ENCODE data around the gene PCDHB10.
"Not testable (repeated sequence)": the region's sequence is repeated elsewhere in the genome, so short reads cannot be mapped to it uniquely, and the experiment has no call there.

Gene PCDHB10

DNA sequence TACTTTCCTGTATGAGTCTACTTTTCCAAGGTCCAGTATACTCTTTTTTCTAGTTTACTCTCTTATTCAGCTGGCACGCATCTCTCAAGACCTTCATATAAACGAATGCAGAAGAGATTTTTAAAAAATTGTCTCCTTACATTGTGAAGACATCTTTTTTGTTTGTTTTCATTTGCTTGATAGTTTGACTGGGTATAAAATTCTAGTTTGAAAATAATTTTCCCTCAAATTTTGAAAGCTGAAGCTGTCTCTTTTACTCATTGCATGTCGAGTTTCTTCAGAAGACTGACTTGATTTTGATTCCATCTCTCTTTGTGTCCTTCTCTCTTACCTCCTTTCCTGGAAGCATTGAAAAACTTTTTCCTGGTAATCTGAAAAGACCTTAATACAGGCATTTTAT, 4.2 kb downstream of the PCDHB10 start:
- Histone ChIP-seq H3K27ac (no peak overlapping the region), H3K36me3 (peaks cover 5% of the 10 kb centered on the region; the same call in 1 of the 2 replicates), H3K4me3 (ENCODE audit: low read depth, low read length) (no peak overlapping the region), H3K9me3 (ENCODE audit: severe bottlenecking) (peaks cover 20% of the 10 kb centered on the region), H3K27me3 (ENCODE audit: insufficient read depth, low read depth, severe bottlenecking) (no peaks in the 10 kb centered on the region)
- DNase-seq: no peak
- TF ChIP-seq, protein P1, sequence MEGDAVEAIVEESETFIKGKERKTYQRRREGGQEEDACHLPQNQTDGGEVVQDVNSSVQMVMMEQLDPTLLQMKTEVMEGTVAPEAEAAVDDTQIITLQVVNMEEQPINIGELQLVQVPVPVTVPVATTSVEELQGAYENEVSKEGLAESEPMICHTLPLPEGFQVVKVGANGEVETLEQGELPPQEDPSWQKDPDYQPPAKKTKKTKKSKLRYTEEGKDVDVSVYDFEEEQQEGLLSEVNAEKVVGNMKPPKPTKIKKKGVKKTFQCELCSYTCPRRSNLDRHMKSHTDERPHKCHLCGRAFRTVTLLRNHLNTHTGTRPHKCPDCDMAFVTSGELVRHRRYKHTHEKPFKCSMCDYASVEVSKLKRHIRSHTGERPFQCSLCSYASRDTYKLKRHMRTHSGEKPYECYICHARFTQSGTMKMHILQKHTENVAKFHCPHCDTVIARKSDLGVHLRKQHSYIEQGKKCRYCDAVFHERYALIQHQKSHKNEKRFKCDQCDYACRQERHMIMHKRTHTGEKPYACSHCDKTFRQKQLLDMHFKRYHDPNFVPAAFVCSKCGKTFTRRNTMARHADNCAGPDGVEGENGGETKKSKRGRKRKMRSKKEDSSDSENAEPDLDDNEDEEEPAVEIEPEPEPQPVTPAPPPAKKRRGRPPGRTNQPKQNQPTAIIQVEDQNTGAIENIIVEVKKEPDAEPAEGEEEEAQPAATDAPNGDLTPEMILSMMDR (IDR thresholded peaks at IDR 0.05; ENCODE audit: low read depth, low read length): no peak

DNA sequence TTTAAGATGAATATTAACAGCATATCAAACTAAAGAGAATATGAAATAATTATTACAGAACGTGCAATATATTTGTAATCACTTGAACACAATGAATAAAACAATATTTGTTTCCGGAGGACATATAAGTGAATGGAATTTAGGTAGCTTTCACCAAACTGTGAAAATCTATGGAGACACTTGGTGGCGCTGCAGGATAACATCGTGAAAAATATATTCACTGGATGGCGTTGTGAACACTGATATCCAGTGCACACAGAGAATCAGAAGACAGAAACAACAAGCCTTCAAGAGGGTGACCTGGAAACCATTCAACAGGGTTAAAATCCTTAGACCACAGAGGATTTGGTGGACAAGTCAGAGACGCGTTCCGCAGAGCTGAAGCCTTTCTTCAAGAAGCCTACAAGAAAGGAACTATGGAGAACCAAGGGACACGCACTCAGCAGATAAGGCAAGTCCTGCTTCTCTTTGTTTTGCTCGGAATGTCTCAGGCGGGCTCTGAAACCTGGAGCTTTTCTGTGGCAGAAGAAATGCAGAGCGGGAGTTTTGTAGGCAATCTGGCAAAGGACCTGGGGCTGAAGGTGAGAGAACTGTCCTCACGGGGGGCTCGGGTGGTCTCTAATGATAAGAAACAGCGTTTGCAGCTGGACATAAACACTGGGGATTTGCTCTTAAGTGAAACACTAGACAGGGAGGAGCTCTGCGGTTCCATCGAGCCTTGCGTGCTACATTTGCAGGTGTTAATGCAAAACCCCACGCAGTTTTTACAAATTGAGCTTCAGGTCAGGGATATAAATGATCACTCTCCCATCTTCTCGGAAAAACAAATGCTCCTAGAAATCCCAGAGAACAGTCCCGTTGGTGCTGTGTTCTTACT, 7.4 kb downstream of the PCDHB10 start, which contains the start of gene PCDHB11:
Gene PCDHB11 (plus strand): TSS at position 269 of the 877 bp plus-strand sequence. CDS start 148 bp downstream, at position 417.
- peak; percentile 69 for DNase-seq
- peak within 1 kb of the TSS; percentile 77 for H3K4me3 ChIP-seq (ENCODE audit: low read depth, low read length)
- peaks cover 18% of the 10 kb centered on the region for H3K36me3 ChIP-seq
- TF ChIP-seq, protein P1 (IDR thresholded peaks at IDR 0.05; ENCODE audit: low read depth, low read length): peak; percentile 49
- H3K27me3 ChIP-seq (ENCODE audit: insufficient read depth, low read depth, severe bottlenecking): no peaks in the 10 kb centered on the region
- peaks cover 22% of the 10 kb centered on the region for H3K9me3 ChIP-seq (ENCODE audit: severe bottlenecking)
- peak within 1 kb of the TSS; percentile 82 for H3K27ac ChIP-seq

DNA sequence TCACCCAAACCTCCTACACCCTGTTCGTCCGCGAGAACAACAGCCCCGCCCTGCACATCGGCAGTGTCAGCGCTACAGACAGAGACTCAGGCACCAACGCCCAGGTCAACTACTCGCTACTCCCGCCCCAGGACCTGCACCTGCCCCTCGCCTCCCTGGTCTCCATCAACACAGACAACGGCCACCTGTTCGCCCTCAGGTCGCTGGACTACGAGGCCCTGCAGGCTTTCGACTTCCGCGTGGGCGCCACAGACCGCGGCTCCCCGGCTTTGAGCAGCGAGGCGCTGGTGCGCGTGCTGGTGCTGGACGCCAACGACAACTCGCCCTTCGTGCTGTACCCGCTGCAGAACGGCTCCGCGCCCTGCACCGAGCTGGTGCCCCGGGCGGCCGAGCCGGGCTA, 9.0 kb downstream of the PCDHB10 start:
- H3K27ac ChIP-seq; H3K4me3 ChIP-seq (ENCODE audit: low read depth, low read length); DNase-seq; H3K27me3 ChIP-seq (ENCODE audit: insufficient read depth, low read depth, severe bottlenecking): not testable (repeated sequence)
- peaks cover 18% of the 10 kb centered on the region for H3K36me3 ChIP-seq
- peaks cover 22% of the 10 kb centered on the region for H3K9me3 ChIP-seq (ENCODE audit: severe bottlenecking)

DNA sequence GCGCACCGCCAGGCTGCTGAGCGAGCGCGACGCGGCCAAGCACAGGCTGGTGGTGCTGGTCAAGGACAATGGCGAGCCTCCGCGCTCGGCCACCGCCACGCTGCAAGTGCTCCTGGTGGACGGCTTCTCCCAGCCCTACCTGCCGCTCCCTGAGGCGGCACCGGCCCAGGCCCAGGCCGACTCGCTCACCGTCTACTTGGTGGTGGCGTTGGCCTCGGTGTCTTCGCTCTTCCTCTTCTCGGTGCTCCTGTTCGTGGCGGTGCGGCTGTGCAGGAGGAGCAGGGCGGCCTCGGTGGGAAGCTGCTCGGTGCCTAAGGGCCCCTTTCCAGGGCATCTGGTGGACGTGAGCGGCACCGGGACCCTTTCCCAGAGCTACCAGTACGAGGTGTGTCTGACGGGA, 9.5 kb downstream of the PCDHB10 start:
- DNase-seq; H3K27me3 ChIP-seq (ENCODE audit: insufficient read depth, low read depth, severe bottlenecking); H3K4me3 ChIP-seq (ENCODE audit: low read depth, low read length); H3K27ac ChIP-seq: not testable (repeated sequence)
- H3K9me3 ChIP-seq (ENCODE audit: severe bottlenecking): peaks cover 16% of the 10 kb centered on the region
- H3K36me3 ChIP-seq: peaks cover 18% of the 10 kb centered on the region

DNA sequence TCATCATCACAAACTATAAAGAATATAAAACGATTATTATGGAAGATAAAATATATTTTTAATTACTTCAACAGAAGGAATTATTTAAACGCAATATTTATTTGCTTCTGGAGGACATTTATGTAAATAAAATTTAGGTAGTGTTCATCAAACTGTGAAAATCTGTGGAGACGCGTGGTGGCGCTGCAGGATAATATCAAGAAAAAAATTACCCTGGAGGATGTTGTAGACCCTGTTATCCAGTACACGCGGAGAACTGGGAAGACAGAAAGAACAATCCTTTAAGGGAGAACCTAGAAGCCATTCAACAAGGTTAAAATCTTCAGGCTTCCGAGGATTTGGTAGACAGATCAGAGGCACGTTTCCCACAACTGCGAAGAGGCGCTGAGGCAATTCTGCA, 16.3 kb downstream of the PCDHB10 start, which contains the start of gene PCDHB12:
Gene PCDHB12 (plus strand): TSS at position 242 of the 400 bp plus-strand sequence. CDS start 189 bp downstream, outside the sequence.
- H3K27me3 ChIP-seq (ENCODE audit: insufficient read depth, low read depth, severe bottlenecking): no peaks in the 10 kb centered on the region
- no peak for DNase-seq
- peaks cover 5% of the 10 kb centered on the region for H3K36me3 ChIP-seq
- H3K4me3 ChIP-seq (ENCODE audit: low read depth, low read length): no peak within 1 kb of the TSS
- H3K27ac ChIP-seq: no peak within 1 kb of the TSS
- H3K9me3 ChIP-seq (ENCODE audit: severe bottlenecking): no peaks in the 10 kb centered on the region
- TF ChIP-seq, protein P1 (IDR thresholded peaks at IDR 0.05; ENCODE audit: low read depth, low read length): no peak

DNA sequence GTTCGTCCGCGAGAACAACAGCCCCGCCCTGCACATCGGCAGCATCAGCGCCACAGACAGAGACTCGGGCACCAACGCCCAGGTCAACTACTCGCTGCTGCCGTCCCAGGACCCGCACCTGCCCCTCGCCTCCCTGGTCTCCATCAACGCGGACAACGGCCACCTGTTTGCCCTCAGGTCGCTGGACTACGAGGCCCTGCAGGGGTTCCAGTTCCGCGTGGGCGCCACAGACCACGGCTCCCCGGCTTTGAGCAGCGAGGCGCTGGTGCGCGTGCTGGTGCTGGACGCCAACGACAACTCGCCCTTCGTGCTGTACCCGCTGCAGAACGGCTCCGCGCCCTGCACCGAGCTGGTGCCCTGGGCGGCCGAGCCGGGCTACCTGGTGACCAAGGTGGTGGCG, 18.1 kb downstream of the PCDHB10 start:
- not testable (repeated sequence) for H3K9me3 ChIP-seq (ENCODE audit: severe bottlenecking); H3K4me3 ChIP-seq (ENCODE audit: low read depth, low read length); H3K36me3 ChIP-seq; DNase-seq; H3K27ac ChIP-seq; H3K27me3 ChIP-seq (ENCODE audit: insufficient read depth, low read depth, severe bottlenecking)

DNA sequence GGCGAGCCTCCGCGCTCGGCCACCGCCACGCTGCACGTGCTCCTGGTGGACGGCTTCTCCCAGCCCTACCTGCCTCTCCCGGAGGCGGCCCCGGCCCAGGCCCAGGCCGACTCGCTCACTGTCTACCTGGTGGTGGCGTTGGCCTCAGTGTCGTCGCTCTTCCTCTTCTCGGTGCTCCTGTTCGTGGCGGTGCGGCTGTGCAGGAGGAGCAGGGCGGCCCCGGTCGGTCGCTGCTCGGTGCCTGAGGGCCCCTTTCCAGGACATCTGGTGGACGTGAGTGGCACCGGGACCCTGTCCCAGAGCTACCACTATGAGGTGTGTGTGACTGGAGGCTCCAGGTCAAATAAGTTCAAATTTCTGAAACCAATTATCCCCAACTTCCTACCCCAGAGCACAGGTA, 18.7 kb downstream of the PCDHB10 start:
- H3K4me3 ChIP-seq (ENCODE audit: low read depth, low read length); DNase-seq: not testable (repeated sequence)

DNA sequence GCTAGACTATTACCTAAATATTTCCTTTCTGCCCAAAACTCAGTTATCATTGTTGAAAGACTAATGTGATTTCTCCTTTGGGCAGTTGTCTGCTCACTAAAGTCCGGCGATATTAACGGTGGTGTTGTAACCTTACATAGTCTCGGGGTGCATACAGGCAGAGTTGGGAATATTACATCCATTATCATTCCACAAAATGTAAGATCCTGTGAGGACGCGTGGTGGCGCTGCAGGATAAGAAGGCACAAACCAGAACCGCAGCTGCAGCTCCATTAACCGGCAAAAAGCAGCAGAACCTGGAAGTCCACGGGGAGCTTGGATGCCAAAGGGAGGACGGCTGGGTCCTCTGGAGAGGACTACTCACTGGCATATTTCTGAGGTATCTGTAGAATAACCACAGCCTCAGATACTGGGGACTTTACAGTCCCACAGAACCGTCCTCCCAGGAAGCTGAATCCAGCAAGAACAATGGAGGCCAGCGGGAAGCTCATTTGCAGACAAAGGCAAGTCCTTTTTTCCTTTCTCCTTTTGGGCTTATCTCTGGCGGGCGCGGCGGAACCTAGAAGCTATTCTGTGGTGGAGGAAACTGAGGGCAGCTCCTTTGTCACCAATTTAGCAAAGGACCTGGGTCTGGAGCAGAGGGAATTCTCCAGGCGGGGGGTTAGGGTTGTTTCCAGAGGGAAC, 21.6 kb downstream of the PCDHB10 start, which contains the start of gene PCDHB13:
Gene PCDHB13 (plus strand): TSS at position 264 of the 684 bp plus-strand sequence. CDS start 205 bp downstream, at position 469.
- DNase-seq; H3K4me3 ChIP-seq (ENCODE audit: low read depth, low read length); H3K9me3 ChIP-seq (ENCODE audit: severe bottlenecking); H3K36me3 ChIP-seq; H3K27ac ChIP-seq; H3K27me3 ChIP-seq (ENCODE audit: insufficient read depth, low read depth, severe bottlenecking): not testable (repeated sequence)

More for the DNA sequence above, 18.7 kb downstream of the PCDHB10 start:
- not testable (repeated sequence) for H3K36me3 ChIP-seq; H3K27ac ChIP-seq; H3K27me3 ChIP-seq (ENCODE audit: insufficient read depth, low read depth, severe bottlenecking); H3K9me3 ChIP-seq (ENCODE audit: severe bottlenecking)

DNA sequence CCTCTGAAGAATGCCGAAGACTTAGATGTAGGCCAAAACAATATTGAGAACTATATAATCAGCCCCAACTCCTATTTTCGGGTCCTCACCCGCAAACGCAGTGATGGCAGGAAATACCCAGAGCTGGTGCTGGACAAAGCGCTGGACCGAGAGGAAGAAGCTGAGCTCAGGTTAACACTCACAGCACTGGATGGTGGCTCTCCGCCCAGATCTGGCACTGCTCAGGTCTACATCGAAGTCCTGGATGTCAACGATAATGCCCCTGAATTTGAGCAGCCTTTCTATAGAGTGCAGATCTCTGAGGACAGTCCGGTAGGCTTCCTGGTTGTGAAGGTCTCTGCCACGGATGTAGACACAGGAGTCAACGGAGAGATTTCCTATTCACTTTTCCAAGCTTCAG, 22.4 kb downstream of the PCDHB10 start:
- not testable (repeated sequence) for H3K27ac ChIP-seq; H3K4me3 ChIP-seq (ENCODE audit: low read depth, low read length); DNase-seq; H3K27me3 ChIP-seq (ENCODE audit: insufficient read depth, low read depth, severe bottlenecking); H3K9me3 ChIP-seq (ENCODE audit: severe bottlenecking); H3K36me3 ChIP-seq

DNA sequence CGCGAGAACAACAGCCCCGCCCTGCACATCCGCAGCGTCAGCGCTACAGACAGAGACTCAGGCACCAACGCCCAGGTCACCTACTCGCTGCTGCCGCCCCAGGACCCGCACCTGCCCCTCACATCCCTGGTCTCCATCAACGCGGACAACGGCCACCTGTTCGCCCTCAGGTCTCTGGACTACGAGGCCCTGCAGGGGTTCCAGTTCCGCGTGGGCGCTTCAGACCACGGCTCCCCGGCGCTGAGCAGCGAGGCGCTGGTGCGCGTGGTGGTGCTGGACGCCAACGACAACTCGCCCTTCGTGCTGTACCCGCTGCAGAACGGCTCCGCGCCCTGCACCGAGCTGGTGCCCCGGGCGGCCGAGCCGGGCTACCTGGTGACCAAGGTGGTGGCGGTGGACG, 23.4 kb downstream of the PCDHB10 start:
- H3K9me3 ChIP-seq (ENCODE audit: severe bottlenecking); H3K27me3 ChIP-seq (ENCODE audit: insufficient read depth, low read depth, severe bottlenecking); H3K27ac ChIP-seq; DNase-seq; H3K4me3 ChIP-seq (ENCODE audit: low read depth, low read length); H3K36me3 ChIP-seq: not testable (repeated sequence)

DNA sequence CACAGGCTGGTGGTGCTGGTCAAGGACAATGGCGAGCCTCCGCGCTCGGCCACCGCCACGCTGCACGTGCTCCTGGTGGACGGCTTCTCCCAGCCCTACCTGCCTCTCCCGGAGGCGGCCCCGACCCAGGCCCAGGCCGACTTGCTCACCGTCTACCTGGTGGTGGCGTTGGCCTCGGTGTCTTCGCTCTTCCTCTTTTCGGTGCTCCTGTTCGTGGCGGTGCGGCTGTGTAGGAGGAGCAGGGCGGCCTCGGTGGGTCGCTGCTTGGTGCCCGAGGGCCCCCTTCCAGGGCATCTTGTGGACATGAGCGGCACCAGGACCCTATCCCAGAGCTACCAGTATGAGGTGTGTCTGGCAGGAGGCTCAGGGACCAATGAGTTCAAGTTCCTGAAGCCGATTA, 23.9 kb downstream of the PCDHB10 start:
- H3K27ac ChIP-seq; H3K4me3 ChIP-seq (ENCODE audit: low read depth, low read length); DNase-seq; H3K27me3 ChIP-seq (ENCODE audit: insufficient read depth, low read depth, severe bottlenecking); H3K9me3 ChIP-seq (ENCODE audit: severe bottlenecking); H3K36me3 ChIP-seq: not testable (repeated sequence)

Data from WERI-Rb-1 (cell line).